GM10266 (cell line): ENCODE results near the gene MAS1L.

Source experiments
- DNase-seq: peaks from one replicate; pipeline ENCODE4 v3.0.0; 2012; ENCODE audit errors: extremely low spot score
- TF ChIP-seq, protein P1 (sequence below): IDR thresholded peaks from 2 replicates; pipeline ENCODE4 v1.5.1; 2012; ENCODE audit warnings: mild to moderate bottlenecking, low read depth; ENCODE audit not compliant: control insufficient read depth, insufficient read depth; ENCODE audit errors: missing control alignments

Gene MAS1L

DNA sequence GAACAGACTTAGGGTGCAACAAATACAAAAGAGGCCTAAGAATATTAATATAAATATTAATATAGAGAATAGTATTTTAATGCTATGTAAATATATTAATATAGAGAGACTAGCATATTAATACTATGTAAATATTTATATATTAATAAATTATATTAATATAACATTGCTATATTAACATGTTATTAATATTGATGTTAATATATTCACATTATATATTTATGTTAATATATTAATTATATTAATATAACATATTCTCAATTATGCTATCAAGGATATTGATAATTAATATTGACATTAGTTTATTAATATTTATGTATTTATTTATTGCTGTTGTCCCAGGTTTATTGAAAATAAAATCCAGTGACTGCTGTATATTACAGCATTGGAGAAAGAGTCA is 1.1 kb upstream of the MAS1L start:
- TF ChIP-seq, protein P1, sequence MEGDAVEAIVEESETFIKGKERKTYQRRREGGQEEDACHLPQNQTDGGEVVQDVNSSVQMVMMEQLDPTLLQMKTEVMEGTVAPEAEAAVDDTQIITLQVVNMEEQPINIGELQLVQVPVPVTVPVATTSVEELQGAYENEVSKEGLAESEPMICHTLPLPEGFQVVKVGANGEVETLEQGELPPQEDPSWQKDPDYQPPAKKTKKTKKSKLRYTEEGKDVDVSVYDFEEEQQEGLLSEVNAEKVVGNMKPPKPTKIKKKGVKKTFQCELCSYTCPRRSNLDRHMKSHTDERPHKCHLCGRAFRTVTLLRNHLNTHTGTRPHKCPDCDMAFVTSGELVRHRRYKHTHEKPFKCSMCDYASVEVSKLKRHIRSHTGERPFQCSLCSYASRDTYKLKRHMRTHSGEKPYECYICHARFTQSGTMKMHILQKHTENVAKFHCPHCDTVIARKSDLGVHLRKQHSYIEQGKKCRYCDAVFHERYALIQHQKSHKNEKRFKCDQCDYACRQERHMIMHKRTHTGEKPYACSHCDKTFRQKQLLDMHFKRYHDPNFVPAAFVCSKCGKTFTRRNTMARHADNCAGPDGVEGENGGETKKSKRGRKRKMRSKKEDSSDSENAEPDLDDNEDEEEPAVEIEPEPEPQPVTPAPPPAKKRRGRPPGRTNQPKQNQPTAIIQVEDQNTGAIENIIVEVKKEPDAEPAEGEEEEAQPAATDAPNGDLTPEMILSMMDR: no peak
- no peak for DNase-seq

- TF ChIP-seq, protein P1: no peak
- DNase-seq: no peak
These were observed 625 bp downstream of the MAS1L start for GRCh38 chr6:29487131-29487530.

DNA sequence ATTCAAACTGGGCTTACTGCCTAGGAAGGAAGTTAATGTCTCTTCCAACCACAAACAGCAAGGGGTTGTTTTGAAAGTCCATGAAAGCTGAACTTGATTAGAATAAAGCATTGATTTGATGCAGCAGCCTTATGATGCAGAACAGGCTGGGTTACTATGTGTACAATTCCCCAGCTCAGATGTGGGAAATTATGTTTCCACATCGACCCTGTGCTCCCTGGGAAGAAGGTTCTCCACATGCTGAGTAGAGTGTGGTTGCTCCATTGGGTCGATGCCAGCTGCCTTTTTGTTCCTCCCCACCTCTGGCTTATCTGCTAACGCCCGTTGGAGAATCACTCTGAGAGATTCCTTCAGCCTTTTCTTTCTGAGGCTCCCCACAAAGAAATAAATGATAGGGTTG is 1.2 kb downstream of the MAS1L start:
- TF ChIP-seq, protein P1: no peak
- DNase-seq: no peak

DNA sequence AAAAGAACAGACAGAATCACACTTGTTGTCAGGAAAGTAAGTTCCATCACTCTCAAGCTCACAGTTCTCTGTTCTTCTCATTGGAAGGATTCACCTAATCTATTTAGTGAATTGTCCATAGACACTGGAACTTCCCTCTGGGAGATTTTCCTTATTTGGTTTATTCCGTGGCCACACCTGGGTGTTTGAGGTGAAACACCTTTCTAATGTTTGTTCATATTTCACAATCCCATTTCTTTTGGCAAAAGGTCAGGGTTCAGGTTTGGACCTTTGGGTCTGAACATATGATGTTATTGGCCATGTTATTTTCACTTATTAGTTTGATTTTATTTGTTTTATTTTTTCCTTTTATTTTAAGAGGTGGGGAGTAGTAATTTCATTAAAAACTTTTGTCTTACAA is 4.0 kb downstream of the MAS1L start:
- TF ChIP-seq, protein P1: no peak

GRCh38 chr6:29483186-29483585 is 4.6 kb downstream of the MAS1L start:
- no peak for DNase-seq
- TF ChIP-seq, protein P1: no peak

More for the DNA sequence above, 4.0 kb downstream of the MAS1L start:
- no peak for DNase-seq

DNA sequence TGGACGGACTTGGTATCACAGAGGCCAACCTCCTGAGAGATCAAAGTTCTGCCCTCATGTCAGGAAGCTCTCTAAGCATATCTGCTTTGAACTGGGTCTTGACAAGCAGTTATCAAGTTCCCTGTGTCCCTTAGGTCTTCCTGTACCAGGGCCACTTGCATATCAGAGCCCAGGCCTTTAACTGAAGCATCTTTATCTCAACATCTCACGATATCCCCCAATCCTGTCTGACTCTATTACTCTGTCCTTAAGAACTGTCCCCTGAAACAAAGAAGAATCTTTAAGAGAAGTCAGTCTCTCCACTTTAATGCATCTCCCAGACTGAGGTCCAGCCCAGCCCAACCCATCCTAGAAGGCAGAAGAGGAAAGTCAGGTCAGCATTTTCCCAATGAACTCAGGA is 8.2 kb downstream of the MAS1L start:
- DNase-seq: no peak
- TF ChIP-seq, protein P1: no peak

- no peak for DNase-seq
- TF ChIP-seq, protein P1: no peak
These were observed 9.0 kb downstream of the MAS1L start for GRCh38 chr6:29478740-29479139.
